WERI-Rb-1 (cell line): Measurements from ENCODE around the gene RBPJL.

Experiments used
- DNase-seq: peaks from one replicate; pipeline ENCODE4 v3.0.0-alpha.2; 2020
- H3K27ac ChIP-seq: fragments of 250-450 bp; sonication (Bioruptor Pico); 2 replicates; pipeline ENCODE4 v1.5.1; 2020; ENCODE audit warnings: mild to moderate bottlenecking, moderate library complexity
- H3K27me3 ChIP-seq: fragments of 250-450 bp; sonication (Bioruptor Pico); 2 replicates; pipeline ENCODE4 v1.5.1; 2021; ENCODE audit warnings: mild to moderate bottlenecking, low read depth, moderate library complexity; ENCODE audit not compliant: insufficient read depth, severe bottlenecking
- H3K36me3 ChIP-seq: fragments of 250-450 bp; sonication (Bioruptor Pico); 2 replicates; pipeline ENCODE4 v1.5.1; 2020; ENCODE audit warnings: mild to moderate bottlenecking, moderate library complexity
- H3K4me3 ChIP-seq: 2 replicates; pipeline ENCODE4 v1.5.1; 2011; ENCODE audit warnings: low read depth, mild to moderate bottlenecking, control low read depth, low read length
- H3K9me3 ChIP-seq: fragments of 250-450 bp; sonication (Bioruptor Pico); 2 replicates; pipeline ENCODE4 v1.5.1; 2021; ENCODE audit warnings: mild to moderate bottlenecking, moderate library complexity; ENCODE audit not compliant: severe bottlenecking
- TF ChIP-seq, protein P1 (sequence below): IDR thresholded peaks from 2 replicates; pipeline ENCODE4 v1.5.1; 2011; ENCODE audit warnings: low read depth, mild to moderate bottlenecking, control low read depth, inconsistent platforms, low read length

RBPJL gene

DNA sequence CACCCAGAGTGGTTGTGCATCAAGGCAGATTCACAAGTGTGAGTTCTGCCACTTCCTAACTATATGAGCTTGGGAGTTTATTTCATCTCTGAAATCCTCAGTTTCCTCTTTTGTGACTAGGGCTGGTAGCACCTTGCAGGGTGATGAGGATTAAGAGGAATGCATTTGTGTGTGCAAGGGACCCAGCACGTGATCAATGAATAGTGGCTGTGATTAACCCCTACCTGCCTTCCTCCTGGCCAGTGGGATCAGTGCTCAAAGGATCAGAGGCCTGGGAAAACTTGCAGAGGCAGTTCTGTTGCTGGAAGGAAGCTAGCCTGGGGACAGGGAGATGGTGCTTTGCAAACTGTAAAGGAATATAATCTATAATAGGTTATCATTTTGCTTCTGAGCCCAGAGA, 34.3 kb downstream of the RBPJL start:
- Histone ChIP-seq H3K4me3 (no peak overlapping the region), H3K27ac (peak overlapping the region; percentile 69), H3K27me3 (no peaks in the 10 kb centered on the region), H3K36me3 (peaks cover 35% of the 10 kb centered on the region), H3K9me3 (no peaks in the 10 kb centered on the region)
- peak; percentile 66 for DNase-seq
- TF ChIP-seq, protein P1, sequence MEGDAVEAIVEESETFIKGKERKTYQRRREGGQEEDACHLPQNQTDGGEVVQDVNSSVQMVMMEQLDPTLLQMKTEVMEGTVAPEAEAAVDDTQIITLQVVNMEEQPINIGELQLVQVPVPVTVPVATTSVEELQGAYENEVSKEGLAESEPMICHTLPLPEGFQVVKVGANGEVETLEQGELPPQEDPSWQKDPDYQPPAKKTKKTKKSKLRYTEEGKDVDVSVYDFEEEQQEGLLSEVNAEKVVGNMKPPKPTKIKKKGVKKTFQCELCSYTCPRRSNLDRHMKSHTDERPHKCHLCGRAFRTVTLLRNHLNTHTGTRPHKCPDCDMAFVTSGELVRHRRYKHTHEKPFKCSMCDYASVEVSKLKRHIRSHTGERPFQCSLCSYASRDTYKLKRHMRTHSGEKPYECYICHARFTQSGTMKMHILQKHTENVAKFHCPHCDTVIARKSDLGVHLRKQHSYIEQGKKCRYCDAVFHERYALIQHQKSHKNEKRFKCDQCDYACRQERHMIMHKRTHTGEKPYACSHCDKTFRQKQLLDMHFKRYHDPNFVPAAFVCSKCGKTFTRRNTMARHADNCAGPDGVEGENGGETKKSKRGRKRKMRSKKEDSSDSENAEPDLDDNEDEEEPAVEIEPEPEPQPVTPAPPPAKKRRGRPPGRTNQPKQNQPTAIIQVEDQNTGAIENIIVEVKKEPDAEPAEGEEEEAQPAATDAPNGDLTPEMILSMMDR, result no peak

DNA sequence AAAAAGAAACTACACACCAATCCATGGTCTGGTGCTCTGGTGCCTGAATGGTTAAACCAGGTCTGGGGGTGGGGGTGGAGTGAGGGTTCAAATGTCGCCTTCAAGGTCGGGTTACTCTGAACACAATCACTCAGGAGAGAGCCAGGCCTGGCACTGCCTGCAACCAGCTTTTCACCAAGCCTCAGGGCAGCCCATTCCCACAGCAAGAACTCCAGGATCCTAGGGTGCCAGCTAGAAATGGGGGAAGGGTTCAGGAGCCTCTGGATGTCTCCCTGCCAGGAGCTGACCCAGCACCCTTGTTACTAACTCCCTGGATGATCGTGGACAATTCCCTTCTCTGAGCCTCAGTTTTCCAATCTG, 34.9 kb downstream of the RBPJL start:
- DNase-seq, result no peak
- no peaks in the 10 kb centered on the region for H3K27me3 ChIP-seq
- peak overlapping the region; percentile 4 for H3K4me3 ChIP-seq
- peak overlapping the region; percentile 69 for H3K27ac ChIP-seq
- TF ChIP-seq, protein P1, result no peak
- no peaks in the 10 kb centered on the region for H3K9me3 ChIP-seq
- H3K36me3 ChIP-seq, result peaks cover 34% of the 10 kb centered on the region

DNA sequence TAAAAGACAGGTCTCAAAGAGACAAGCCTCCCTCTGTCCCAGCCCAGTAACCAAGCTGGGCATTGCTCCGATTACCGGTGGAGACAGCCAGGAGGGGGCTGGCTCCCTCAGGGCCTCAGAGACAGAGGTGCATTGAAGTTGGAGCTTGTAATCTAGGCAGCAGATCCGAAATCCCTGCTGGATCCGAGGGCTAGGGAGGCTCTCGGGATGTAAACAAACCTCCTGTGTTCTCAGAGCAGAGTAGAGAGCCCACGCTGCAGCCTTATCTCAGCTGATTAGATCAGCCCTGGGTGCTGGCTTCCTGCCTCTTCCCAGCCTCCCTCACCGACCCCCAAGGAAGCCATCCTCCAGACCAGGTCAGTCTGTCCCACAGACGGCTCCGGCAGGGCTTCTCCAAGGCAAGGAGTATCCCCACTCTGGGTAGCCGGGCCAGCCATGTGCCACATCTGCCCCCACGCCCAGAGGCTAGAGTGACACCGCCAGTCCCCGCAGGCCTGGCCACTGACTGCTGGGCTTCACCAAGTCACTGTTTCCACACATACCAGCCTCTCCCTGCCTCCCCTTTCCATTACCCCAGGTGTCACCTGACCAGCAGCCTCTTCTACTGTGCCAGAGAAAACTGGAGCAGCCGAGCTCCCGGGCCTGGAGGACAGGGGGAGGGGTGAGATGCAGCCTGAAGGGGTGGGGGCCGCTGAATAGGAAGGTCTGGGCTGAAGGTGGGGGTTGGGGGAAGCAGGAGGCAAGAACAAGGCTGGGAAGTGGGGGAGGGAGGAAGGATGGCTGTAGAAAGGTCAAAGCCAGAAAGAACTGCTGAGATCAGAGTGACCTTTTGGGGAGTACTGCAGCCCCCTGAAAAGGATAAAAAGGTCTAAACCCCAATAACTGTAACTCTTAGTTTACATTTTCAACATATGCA, 35.6 kb downstream of the RBPJL start:
- TF ChIP-seq, protein P1, result no peak
- Histone ChIP-seq H3K27ac (peak overlapping the region; percentile 69), H3K36me3 (peaks cover 29% of the 10 kb centered on the region), H3K9me3 (no peaks in the 10 kb centered on the region), H3K27me3 (no peaks in the 10 kb centered on the region), H3K4me3 (peak overlapping the region; percentile 17)
- peak; percentile 59 for DNase-seq

DNA sequence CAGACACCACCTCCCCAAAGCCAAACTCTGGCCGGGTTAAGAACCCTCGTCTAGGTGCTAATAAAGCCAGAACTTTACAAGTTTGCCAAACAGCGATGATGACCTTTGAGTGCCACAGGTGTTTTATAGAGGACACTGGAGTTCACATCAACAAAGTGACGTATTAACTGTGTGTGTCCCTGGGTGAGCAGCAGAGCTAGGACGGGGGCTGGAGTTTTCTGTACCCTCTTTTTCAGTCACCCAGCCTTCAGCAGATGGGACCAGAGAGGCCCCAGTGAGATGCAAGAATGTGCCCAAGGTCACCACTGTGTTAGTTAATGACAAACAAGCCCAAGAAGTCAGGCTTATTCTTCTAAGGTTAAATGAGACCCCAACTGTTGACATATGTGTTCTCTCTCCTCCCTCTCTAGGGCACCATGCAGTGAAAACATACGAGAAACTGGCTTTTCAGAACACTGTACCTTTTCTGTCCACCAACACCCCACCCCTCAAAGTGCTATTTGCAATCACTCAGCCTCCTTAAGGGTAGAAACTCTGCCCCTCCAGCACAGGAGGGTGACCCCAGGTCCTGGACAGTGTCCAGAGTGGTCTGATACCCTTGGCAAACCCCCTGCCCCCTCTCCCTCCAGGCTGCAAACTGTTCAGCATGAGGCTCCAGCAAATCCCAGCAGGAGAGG, 36.4 kb downstream of the RBPJL start:
- H3K27ac ChIP-seq, result peak overlapping the region; percentile 69
- H3K36me3 ChIP-seq, result peaks cover 28% of the 10 kb centered on the region
- DNase-seq, result no peak
- no peaks in the 10 kb centered on the region for H3K9me3 ChIP-seq
- H3K27me3 ChIP-seq, result no peaks in the 10 kb centered on the region
- TF ChIP-seq, protein P1, result no peak
- H3K4me3 ChIP-seq, result no peak overlapping the region; the same call in 1 of the 2 replicates

DNA sequence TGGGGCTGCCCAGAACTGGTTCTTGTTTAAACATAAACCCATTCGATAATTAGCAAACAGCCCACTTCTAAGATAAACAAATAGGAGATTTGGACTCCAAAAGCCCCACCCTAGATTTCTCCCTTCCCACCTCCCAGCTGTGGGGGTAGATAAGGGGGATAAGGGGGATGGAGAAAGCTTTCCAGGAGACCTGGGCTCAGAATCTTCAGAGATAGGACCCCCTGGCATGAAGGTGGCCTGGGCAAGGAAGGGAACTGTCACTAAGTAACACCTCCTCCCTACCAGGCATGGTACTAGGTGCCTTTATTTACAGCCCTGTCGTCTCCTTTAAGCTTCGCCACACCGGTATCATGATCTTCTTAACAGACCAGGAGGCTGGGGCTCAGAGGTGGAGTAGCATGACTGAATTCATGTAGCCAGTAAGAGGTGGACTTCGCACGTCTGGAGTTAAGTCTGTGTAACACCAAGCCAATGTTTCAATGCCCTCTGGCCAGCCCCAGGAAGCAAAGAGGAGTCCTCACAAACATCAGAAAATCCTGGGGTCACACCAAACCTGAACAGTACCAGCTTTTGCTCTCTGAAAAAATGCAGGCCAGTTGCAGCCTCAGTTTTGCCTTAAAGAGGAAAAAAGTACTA, 37.0 kb downstream of the RBPJL start:
- peak; percentile 73 for DNase-seq
- TF ChIP-seq, protein P1, result no peak
- no peaks in the 10 kb centered on the region for H3K9me3 ChIP-seq
- peaks cover 28% of the 10 kb centered on the region for H3K36me3 ChIP-seq
- H3K4me3 ChIP-seq, result no peak overlapping the region; the same call in 1 of the 2 replicates
- peak overlapping the region; percentile 69 for H3K27ac ChIP-seq
- no peaks in the 10 kb centered on the region for H3K27me3 ChIP-seq
